AG04449 (cell line): ENCODE measurements around the gene AP1G2.

ENCODE experiments used
- CTCF ChIA-PET: fragments of 350-600 bp; formaldehyde crosslinking; extraction: SDS; loops from one replicate; lab custom pipeline; 2021; ENCODE audit warnings: antibody characterized with exemption; lab: Yijun Ruan, JAX
- POLR2A ChIA-PET: fragments of 400-600, 350-600 bp; formaldehyde crosslinking; extraction: SDS; loops from one replicate; lab custom pipeline; 2020; ENCODE audit warnings: antibody characterized with exemption, inconsistent platforms; lab: Yijun Ruan, JAX
- DNase-seq: peaks from one replicate; pipeline ENCODE4 v3.0.0-alpha.2; 2010; ENCODE audit warnings: low read depth, low spot score
- H3K4me3 ChIP-seq: 2 replicates; pipeline ENCODE4 v1.5.1; 2011; ENCODE audit warnings: low read depth, mild to moderate bottlenecking, control low read depth, low read length
- CTCF ChIP-seq: IDR thresholded peaks from one replicate; pipeline ENCODE4 v1.5.1; 2011; ENCODE audit warnings: mild to moderate bottlenecking, moderate library complexity, low read length, control low read depth, inconsistent platforms; ENCODE audit not compliant: insufficient read depth; ENCODE audit errors: missing control alignments

The AP1G2 gene

DNA sequence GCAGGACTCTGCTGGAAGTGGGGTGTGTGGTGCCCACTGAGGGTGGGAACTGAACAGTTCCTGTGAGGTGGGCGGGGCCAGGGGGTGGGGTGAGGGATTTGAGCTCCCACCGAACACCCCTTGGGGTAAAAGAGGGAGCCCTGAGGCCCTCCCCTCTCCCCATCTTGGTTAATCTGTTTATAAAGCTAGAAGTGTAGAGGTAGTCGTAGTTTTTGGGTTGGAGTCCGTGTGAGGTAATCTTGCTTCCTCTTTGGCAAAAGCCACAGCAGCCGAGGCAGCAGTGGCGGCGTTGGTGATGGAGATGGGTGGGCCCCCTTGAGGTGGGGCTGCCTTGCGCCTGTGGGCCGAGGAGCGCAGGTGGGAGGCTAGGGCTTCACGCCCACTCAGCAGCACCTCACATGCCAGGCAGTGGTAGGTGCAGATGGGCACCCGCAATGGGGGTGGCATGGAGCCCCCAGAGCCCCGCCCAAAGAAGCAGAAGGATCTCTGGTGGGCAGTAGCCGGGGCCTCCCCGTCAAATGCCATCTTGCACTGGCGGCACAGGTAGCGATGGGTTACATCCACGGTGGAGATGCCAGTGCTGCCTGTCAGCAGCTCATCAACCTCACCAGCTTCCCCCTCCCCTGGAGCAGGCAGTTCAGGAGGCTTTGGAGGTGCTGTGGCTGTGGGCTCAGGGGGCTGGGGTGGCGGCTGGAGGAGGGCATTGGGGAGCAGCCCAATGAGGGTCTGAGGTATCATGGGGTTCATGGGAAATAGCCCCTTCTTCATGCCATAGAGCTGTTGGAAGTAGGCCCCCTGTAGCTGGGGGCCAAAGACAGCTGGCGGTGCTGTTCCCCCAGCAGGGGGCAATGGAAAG, 45.6 kb downstream of the AP1G2 start:
- H3K4me3 ChIP-seq: no peak overlapping the region
- ChIA-PET POLR2A (no interaction called here), CTCF (interaction anchor here (0.9 kb wide), 1 partner anchor 26 kb away, joined by 4 read pairs; no protein-coding TSS in a partner anchor)
- DNase-seq: no peak
- no peak for TF ChIP-seq CTCF

DNA sequence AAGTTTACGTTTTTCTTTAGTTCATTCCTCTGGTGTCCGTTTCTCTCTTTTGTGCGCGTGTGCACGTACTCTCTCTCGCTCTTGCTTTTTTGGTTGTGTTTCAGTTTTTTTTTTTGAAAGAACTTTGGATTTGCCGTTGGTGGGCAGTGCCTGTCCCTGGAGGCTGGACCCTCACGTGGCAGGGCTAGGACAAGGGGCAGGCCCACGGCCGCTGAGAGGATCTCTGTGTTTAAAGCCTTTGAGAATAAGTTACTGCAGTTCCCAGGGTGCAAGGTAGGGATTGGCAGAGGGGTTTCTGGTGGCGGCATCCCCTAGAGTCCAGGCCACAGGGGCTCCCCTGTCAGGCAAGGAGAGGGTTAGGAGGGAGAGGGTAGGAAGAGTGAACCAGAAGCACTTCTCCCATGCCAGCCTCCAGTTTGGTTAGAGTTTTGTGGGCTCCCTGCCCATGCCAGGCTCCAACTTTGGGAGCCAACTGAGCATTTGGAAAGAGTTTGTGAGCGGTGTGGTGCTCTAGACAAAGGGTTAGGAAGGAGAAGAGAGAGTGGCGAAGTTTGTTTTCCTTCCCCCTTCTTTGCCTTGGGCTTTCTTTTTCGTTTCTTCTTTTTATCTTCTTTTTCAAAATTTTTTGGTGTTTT, 46.6 kb downstream of the AP1G2 start:
- no peak overlapping the region for H3K4me3 ChIP-seq
- ChIA-PET POLR2A (no interaction called here), CTCF (interaction anchor here (0.8 to 1.5 kb wide), 3 partner anchors 10 to 25 kb away, joined by 3 to 4 read pairs (median 4); no protein-coding TSS in a partner anchor)
- no peak for TF ChIP-seq CTCF
- DNase-seq: no peak

DNA sequence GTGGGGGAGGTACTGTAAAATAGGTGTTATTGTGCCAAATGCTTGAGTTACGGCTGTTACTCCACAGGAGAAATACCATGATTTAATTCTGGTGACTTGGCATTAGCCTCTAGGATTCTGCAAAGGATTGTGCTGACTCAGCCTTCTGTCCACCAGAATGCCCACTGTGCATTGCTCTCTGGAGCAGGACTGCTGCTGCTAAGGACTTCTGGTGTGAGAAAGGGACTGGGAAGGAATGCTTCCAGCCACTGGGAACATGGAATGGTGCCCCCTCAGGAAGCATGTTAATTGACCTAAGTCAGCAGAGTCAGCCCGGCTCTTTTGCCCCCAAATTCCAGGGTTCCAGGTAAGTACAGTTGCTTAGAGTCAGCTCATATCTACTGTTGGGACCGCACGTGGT, 48.9 kb downstream of the AP1G2 start:
- no peak for DNase-seq
- ChIA-PET CTCF (interaction anchor here (1.5 to 1.7 kb wide), 3 partner anchors 8 to 43 kb away, joined by 3 to 8 read pairs (median 4); no protein-coding TSS in a partner anchor), POLR2A (no interaction called here)
- no peak for TF ChIP-seq CTCF
- no peak overlapping the region for H3K4me3 ChIP-seq

DNA sequence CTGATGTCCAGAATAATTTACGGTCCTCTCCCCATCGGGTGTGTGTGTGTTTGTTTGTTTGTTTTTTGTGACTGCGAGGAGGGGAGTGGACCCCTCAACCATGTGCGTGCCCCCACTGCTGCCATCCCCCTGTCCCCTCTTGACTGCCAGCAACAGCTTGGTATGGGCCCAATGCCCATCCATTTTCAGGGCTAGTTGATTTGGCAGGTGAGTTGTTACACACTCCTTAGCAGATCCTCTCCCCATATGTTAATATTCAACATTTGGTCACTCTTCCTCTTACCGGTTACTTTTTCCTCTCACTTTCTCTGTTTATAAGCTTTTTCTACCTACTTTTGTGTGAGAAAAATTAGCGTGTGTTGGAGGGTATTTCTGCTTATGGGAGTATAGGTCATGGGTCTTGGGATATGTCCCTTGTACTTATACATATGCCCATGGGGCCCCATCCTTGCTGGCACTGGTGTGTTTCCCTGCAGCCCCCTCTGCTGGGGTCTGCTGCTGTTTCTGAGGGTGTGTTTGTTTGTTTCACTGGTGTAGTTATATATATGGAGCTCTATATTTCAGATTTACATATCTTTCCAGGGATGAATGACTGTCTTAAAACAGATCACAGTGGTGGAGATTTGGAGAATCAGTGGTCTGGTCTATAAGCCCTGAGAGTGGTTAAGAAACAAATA, 49.8 kb downstream of the AP1G2 start:
- POLR2A ChIA-PET: no interaction called here
- H3K4me3 ChIP-seq: no peak overlapping the region
- DNase-seq: no peak
- no peak for TF ChIP-seq CTCF
- CTCF ChIA-PET: interaction anchor here (1.6 to 1.7 kb wide), 2 partner anchors 9 to 43 kb away, joined by 3 to 8 read pairs; no protein-coding TSS in a partner anchor

DNA sequence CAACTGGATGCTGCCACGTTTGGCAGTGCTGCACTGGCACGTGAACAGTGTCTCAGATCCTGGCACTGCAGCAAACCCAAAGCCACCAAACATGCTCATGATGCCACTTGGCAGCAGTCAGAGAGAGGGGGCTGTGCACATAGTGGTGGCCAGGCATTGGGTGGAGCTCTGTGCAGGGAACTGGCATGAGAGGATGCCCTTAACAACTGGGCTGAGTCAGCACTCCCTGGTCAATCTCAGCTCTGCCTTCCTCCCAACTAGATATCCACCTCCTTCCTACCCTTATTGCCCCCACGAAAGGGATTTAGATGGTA, 53.0 kb downstream of the AP1G2 start:
- DNase-seq: no peak
- CTCF ChIA-PET: interaction anchor here (1.0 to 1.3 kb wide), 3 partner anchors 22 to 36 kb away, joined by 3 read pairs; no protein-coding TSS in a partner anchor
- TF ChIP-seq CTCF: no peak
- no peak overlapping the region for H3K4me3 ChIP-seq
- POLR2A ChIA-PET: no interaction called here
